22Rv1 (cell line): Measurements from ENCODE around the gene CKLF.

ENCODE experiments used
- CTCF ChIP-seq: fragments of 450-650 bp; IDR thresholded peaks from 2 replicates; pipeline ENCODE4 v1.5.1; 2017; ENCODE audit warnings: mild to moderate bottlenecking
- ZFX ChIP-seq: fragments of 450-650 bp; IDR thresholded peaks from 2 replicates; pipeline ENCODE4 v1.6.1; 2017; ENCODE audit warnings: antibody characterized with exemption, borderline replicate concordance

GRCh38 chr16:66544016-66544757, 8.2 kb upstream of the CKLF start:
- no peak for TF ChIP-seq CTCF
- TF ChIP-seq ZFX: no peak
